Measurements from ENCODE around the gene MYO7B.
"Not testable (repeated sequence)": the region's sequence is repeated elsewhere in the genome, so short reads cannot be mapped to it uniquely, and the experiment has no call there.

MYO7B gene

GRCh38 chr2:127523269-127523939, 12.1 kb upstream of the MYO7B start:
- no peak for DNase-seq

- DNase-seq: not testable (repeated sequence)
Observed at GRCh38 chr2:127524198-127524834, 11.2 kb upstream of the MYO7B start.

- no peak for DNase-seq
Observed at GRCh38 chr2:127525691-127526131, 9.8 kb upstream of the MYO7B start.

DNA sequence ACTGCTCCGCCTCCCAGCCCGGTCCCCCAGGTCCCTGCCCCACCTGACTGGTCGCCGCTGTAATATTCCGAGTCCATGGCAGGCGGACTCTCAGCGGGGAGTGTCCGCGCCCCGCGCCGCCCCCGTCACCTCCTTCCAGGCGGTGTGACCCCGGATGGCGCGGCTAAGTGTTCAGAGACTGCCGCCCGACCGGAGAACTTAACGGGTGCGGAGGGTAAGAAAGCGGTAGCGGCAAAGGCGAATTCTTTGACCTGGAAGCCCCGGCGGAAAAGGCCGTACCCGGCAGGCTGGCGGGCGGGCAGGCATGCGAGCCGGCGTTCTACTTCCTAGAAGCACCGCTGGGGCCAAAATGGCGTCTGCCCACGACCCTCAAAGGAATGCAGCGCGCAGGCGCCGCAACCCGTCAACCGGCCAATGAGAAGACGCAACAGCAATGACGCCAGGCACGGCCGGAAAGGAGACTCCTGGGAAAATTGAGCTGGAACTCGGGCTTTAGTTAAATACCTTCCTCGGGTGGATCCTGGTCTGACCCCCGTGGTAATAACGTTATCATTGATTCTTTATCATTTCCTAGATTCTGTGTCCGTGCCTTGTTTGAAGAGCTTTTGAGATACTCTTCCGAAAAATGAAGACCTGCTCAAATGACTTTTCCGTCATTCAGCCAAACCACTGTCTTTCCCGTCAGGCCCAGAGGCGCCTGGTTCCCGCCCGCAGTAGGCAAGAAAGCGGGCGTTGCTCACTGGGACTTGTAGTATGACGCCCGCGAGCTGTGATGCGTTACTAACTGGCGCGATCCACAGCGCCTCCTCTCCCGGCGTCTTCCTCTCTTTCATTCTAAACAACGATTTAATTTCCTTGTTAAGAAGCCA, 9.1 kb upstream of the MYO7B start, which contains the start of gene IWS1:
TSS of gene IWS1 (minus strand) at position 358 of the 869 bp plus-strand sequence. CDS start at position 77, 281 bp downstream.
- peak; percentile 96 for DNase-seq

DNA sequence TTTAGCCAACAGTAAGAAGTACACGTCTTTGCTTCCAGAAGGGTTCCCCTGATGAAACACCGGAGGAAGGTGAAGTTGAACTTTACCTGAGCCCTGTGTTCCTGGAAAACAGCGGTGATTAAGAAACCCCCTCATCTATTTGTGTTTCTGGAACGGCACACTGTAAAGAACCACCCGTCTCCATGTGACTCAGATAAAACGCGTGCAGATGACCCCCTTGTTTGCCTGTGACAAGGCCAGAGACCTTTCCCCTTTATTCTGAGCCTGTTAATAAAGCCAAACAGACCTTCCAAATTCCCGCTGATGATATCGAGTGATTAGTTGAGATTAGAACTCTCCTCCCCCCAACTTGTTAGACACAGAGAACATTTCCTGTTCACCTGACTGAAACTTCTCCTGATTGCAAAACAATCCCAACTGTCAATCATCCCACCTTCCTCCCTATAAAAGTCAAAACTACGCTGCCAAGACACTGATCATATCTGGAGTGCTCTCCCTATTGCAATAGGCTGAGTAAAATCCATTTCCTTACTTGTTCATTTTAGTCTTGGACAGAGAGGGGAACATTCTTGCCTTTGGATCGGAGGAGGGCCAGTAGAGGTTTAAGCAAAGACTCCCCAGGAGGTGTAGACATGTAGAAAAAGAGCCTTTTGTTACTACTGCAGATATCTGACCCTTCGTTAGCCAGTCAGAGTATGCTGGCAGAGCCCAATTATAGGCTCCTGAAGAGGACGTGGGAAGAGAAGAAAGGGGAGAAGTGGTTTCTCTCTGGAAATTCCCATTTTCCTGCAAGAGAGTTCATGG, 8.3 kb upstream of the MYO7B start:
- DNase-seq: no peak

DNA sequence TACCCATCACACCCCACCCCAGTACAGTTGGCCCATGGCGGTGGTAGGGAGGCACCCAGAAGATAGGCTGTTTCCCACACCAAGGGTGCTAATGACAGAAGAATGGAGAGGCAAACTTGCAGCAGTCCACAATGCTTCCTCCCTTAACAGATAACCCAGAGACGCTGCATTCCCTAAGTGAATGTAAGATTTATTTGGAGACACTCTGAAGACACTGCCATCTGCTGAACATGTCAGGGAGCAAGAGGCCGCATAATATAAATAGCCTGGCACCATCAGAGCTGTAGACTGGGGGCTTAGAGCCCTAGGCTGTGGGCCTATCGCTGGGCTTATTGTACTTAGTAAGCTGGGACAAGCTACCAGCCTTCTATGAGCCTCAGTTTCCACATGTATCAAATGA, 7.0 kb upstream of the MYO7B start:
- no peak for DNase-seq

- DNase-seq: not testable (repeated sequence)
Observed at GRCh38 chr2:127529416-127529815, 6.1 kb upstream of the MYO7B start.

- DNase-seq: no peak
Observed at GRCh38 chr2:127530245-127531140, 5.0 kb upstream of the MYO7B start.

- DNase-seq: no peak
Observed at GRCh38 chr2:127531221-127531648, 4.2 kb upstream of the MYO7B start.

- no peak for DNase-seq
Observed at GRCh38 chr2:127532296-127532695, 3.2 kb upstream of the MYO7B start.

DNA sequence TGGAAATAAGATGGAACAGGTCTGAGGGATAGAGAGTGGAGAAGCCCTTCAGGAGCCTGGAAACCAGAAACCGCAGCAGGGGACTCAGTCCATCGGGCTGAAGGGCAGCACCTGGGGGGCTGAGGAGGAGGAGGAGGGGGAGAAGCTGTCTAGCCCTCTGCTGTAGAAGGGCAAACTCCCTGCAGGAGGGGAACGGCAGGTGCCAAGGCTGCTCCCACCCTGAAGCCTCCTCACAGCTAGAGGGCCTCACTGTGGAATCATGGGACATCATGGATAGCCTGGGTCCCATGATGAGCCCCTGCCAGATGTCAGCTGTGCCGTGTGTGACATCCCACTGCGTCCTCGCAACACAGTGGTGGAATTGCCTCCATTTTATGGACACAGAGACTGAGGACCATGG, 435 bp downstream of the MYO7B start:
- DNase-seq: no peak

- DNase-seq: no peak
Observed at GRCh38 chr2:127536707-127537541, 1.4 kb downstream of the MYO7B start.

- no peak for DNase-seq
Observed at GRCh38 chr2:127537644-127538043, 2.2 kb downstream of the MYO7B start.

GRCh38 chr2:127541809-127542208, 6.3 kb downstream of the MYO7B start:
- DNase-seq: no peak

DNA sequence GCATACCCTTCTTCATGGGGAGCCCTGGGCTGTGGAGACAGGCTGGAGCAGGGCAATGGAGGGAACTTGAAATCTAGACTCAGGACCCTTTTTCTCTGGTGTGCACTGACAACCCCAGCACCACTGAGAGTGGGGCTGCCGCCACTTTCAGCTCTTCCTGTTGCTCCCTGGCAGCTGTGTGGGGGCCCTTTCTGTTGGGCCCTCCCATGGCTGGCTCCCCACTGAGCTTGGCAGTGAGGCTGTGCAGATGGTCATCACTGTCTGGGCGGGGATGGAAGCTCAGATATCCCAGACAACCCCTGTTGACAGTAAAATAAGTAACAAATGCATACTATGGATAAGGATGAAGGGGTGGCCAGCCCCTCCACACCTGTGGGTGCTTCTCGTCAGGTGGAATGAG, 6.7 kb downstream of the MYO7B start:
- DNase-seq: no peak

DNA sequence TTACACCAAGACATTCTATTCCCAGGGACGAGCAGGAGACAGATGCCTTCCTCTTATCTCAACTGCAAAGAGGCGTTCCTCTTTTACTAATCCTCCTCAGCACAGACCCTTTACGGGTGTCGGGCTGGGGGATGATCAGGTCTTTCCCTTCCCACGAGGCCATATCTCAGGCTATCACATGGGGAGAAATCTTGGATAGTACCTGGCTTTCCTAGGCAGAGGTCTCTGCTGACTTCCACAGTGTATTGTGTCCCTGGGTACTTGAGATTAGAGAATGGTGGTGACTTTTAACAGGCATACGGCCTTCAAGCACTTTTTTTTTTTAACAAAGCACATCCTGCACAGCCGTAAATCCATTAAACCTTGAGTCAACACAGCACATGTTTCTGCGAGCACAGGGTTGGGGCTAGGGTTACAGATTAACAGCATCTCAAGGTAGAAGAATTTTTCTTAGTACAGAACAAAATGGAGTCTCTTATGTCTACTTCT, 7.6 kb downstream of the MYO7B start:
- peak; percentile 26 for DNase-seq

- DNase-seq: no peak
Observed at GRCh38 chr2:127545189-127545588, 9.7 kb downstream of the MYO7B start.

DNA sequence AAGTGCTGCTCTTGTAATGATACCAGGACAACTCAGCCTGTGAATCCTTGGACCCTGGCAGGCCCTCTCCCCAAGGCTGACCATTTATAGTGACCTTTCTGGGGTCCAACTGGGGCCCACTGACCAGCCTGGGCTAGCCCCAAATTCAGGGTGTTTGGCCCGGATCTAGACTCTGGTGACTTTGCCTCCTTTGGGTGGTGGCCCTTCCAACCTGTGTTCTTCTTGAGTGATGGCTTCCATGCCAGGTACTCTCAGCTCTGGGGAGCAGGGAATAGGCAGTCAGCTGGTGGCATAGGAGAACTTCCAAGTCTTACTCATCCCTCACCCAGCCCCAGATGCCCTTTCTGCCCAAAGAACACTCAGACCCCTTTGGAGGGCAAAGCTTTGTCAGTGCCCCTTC, 10.3 kb downstream of the MYO7B start:
- no peak for DNase-seq

GRCh38 chr2:127546797-127547196, 11.3 kb downstream of the MYO7B start:
- no peak for DNase-seq
